Activated T-helper 9 cell treated with anti-CD3 and anti-CD28 coated beads, Interleukin-2, amount 50 U/mL, for 16 hours (primary cell): ENCODE data around the gene RNF32.
"Not testable (repeated sequence)": the region's sequence is repeated elsewhere in the genome, so short reads cannot be mapped to it uniquely, and the experiment has no call there.

Experiments used
- DNase-seq: peaks from one replicate; pipeline ENCODE4 v3.0.0-alpha.2; 2020; ENCODE audit warnings: low read depth

The RNF32 gene

DNA sequence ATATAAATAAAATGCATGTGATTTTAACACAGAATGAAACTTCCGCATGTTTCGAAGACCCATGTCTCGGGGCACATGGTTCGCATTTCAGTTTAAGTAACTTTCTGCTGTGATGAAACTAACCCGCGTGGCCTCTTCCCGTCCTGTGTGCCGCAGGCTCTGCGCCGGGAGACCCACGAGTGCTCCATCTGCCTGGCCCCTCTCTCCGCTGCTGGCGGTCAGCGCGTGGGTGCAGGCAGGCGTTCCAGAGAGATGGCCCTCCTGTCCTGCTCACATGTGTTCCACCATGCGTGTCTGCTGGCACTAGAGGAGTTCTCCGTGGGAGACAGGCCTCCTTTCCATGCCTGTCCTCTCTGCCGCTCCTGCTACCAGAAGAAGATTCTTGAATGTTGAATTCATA is 35.7 kb downstream of the RNF32 start:
- no peak for DNase-seq

DNA sequence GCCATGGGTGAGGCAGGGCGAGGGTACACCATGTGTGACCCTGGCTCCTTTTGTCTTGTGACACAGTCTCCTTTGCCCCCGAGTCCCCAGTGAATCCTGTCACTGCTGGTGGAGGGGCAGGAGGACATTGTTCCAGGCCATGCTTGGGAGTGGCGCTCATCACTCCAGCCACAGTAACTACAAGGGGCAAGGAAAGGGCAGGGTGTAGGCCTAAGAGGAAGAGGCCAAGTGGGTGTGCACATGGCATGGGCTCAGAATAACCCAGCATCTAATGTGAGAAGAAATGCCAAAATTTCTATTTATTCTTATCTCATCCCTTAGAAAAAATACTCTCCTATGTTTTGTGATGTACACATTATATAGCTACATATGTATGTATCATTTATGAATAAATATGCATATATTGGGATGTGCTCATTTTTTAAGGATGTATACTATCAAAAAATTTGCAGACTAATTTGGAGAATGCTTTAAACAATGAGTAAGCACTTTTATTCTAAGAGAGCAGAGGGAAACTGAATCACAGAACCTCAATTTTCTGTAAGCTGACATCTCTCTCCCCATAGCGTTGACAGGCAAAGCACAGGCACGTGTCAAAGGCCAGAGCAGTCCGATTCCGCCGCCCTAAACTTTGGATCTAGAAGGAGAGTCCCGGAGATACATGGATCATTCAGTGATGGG is 36.9 kb downstream of the RNF32 start:
- no peak for DNase-seq

DNA sequence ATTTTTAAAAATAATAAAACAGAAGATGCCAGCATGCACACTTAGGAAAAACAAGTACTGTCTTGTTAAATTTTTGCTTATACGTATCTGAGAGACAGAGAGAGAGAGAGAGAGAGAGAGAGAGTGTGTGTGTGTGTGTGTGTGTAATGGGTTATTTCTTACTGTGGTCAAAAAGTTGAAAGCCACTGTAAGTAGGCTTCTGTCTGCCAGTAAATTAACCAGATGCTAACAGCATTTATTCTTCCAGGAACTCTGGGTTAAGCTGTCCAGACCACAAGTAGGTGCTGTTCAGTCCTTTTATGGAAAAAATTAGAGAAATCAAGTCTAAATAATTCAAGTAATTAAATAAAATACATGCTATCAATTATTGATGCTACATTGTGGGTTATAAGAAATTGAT is 39.7 kb downstream of the RNF32 start:
- no peak for DNase-seq

DNA sequence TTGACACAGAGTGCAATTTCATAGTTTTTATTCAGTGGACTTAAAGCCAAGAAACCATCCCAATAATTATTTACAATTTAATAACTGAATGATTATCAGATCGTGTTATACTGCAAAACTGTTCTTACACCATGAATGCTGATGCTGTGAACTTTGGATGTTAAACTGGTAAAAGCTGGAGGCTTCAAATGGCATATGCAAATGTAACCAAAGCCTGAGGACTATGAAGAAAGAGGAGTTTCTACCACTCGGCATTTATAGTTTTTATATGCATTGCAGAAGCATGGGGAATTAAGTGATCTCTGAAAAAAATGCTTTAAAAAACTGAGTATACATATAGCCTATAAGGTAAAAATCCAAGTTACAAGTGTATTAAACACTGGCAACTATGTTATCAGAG is 42.4 kb downstream of the RNF32 start:
- no peak for DNase-seq

DNA sequence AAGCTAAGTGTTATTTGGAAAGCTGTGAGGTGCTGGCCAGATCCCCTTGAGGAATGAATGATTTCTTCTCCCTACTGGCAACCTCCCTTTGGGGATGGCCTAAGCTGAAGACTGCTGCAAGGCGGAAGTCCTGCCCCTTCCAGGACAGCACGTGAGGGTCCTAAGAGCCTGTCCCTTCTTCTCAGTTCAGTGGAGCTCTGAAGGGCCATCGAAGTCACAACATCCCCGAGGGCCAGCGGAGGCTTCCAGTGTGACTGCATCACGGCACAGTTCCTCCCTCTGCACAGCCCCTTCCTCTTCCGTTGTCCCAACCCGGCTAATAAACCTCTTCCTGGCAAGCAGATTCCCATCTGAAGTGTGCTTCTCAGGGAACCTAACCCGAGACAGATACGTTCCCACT is 43.7 kb downstream of the RNF32 start:
- DNase-seq = no peak

DNA sequence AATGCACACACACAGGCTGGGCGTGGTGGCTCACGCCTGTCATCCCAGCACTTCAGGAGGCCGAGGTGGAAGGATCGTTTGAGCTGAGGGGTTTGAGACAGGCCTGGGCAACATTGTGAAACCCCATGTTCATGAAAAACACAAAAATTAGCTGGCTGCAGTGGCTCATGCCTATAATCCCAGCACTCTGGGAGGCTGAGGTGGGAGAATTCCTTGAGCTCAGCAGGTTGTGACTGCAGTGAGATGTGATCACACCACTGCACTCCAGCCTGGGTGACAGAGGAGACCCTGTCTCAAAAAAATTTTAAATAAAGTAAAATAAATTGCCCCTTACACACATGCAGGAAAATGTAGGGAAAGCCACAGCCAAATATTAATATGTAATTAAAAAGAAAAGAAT is 44.1 kb downstream of the RNF32 start:
- no peak for DNase-seq

DNA sequence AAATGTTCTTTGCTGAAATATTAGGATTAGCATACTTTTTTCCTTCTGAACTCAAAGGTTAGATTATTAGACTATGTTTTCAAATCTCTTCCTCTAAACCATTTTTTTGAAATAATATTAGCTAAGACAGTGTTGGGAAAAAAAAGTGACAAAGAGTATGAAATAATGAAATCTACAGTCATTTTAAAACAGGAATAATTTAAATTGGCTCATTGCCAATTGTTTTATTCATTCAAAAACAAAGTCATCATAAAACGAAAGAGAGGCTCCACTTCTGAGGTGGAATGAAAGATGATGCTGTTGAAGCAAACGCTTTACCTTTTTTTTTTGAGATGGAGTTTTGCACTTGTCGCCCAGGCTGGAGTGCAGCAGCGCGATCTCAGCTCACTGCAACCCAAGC is 51.2 kb downstream of the RNF32 start:
- no peak for DNase-seq

DNA sequence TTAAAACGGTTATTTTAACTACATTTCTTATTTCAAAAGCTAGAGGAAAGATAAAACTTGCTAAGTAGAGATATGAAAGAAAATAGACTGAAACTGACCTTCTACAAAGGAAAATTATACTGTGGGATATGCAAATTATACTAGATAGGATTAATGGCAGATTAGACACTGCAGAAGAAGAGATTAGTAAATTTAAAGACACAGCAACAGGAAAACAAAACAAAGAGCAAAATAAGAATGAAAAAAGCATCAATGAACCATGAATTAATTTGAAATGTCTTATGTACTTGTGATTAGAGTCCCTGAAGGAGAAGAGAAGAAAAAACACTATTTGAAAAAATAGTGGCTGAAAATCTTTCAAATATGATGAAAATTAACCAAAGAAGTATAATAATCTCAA is 52.3 kb downstream of the RNF32 start:
- no peak for DNase-seq

DNA sequence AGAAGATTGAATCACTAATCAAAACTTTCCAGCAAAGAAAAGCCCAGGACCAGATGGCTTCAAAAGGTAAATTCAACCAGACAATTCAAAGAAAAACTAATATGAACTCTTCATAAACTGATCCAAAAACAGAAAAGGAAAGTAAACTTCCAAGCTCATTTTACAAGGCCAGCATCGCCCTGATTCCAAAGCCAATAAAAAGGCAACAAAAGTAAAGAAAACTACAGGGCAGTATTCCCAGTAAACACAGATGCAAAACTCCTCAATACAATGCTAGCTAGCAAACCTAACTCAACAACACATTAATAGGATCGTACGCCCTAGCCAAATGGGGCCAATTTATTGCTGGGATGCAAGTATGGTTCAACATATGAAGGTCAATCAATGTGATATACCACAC is 53.1 kb downstream of the RNF32 start:
- DNase-seq = no peak

DNA sequence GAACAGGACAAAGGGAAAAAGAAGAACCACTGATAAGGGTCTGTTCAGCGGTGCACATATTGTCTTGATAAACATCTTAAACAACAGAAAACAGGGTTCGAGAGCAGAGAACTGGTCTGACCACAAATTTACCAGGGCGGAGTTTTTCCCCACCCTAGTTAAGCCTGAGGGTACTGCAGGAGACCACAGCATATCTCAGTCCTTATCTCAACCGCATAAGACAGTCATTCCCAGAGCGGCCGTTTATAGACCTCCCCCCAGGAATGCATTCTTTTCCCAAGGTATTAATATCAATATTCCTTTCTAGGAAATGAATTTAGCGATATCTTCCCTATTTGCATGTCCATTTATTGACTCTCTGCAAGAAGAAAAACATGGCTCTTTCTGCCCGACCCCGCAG is 56.7 kb downstream of the RNF32 start:
- DNase-seq = not testable (repeated sequence)

DNA sequence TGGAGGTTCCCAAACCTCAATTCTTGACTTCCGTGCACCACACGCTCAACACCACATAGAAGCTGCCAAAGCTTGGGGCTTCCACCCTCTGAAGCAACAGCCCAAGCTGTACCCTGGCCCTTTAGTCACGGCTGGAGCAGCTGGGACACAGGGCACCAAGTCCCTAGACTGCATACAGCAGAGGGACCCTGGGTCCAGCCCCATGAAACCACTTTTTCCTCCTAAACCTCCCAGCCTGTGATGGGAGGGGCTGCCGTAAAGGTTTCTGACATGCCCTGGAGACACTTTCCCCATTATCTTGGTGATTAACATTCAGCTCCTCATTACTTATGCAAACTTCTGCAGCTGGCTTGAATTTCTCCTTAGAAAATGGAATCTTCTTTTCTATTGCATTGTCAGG is 57.9 kb downstream of the RNF32 start:
- not testable (repeated sequence) for DNase-seq

DNA sequence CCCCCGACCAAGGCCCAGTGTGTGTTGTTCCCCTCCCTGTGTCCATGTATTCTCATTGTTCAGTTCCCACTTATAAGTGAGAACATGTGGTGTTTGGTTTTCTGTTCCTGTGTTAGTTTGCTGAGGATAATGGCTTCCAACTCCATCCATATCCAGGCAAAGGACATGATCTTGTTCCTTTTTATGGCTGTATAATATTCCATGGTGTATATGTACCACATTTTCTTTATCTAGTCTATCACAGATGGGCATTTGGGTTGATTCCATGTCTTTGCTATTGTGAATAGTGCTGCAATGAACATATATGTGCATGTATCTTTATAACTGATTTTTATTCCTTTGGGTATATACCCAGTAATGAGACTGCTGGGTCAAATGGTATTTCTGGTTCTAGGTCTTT is 61.2 kb downstream of the RNF32 start:
- DNase-seq = not testable (repeated sequence)

DNA sequence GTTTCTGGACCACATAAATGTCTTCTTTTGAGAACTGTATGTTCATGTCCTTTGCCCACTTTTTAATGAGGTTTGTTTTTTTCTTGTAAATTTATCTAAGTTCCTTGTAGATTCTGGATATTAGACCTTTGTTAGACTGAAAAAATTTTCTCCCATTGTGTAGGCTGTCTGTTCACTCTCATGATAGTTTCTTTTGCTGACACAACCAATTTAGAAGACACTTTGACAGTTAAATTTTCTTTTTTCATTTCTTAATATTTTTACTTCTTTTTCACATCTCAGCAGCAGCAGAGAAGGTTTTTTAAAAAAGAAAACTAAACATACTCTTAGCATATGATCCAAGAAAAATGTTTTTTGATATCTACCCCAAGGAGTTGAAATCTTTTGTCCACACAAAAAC is 61.8 kb downstream of the RNF32 start:
- no peak for DNase-seq

DNA sequence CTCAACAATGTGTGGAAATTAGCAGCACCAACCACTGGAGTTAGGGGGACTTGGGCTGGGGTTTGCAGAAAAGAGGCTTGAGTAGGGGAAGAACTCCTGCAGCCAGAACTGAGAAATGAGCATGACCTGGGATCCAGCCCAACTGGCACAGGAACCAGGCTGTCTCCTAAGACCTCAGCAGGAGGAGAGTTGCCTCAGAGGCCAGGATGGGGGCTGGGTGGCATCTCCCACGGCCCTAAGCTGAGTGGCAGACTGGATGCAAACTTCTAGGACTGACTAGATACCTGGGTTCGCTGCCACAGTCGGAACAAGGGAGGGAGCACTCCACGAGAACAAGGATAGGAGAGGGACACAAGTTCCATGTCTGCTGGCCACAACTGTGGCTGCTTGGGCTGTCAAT is 62.6 kb downstream of the RNF32 start:
- DNase-seq = no peak

DNA sequence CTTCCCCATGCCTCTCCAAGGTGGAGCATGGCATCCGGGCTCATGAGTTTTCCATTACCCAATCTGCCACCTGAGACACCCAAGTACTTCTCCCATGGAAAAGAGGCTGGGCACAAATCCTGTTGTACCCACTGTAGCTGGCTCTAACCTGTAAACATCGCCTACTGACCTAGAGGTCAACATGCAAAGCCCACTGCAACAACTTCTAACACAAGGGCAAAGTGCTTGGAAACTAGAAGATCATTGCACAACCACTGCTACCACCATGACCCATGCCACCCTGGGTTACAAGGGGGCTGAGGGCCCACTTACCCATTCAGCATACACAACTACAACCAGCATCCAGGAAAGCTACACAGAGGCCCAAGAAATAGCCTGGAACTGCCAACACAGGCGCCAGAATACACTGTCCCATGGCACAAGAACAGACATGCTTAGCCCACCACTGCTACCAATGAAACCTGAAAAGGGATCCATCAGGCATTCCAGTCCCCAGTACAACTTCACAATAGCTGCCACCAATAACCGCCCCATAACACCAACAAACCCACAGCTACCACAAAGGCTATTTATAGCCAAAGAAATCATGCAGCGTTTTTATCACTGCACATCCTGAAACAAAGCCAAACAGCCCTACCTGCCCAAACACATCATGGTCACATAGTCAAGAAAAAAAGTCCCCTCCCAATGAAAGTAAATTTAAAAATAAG is 63.4 kb downstream of the RNF32 start:
- DNase-seq = no peak

DNA sequence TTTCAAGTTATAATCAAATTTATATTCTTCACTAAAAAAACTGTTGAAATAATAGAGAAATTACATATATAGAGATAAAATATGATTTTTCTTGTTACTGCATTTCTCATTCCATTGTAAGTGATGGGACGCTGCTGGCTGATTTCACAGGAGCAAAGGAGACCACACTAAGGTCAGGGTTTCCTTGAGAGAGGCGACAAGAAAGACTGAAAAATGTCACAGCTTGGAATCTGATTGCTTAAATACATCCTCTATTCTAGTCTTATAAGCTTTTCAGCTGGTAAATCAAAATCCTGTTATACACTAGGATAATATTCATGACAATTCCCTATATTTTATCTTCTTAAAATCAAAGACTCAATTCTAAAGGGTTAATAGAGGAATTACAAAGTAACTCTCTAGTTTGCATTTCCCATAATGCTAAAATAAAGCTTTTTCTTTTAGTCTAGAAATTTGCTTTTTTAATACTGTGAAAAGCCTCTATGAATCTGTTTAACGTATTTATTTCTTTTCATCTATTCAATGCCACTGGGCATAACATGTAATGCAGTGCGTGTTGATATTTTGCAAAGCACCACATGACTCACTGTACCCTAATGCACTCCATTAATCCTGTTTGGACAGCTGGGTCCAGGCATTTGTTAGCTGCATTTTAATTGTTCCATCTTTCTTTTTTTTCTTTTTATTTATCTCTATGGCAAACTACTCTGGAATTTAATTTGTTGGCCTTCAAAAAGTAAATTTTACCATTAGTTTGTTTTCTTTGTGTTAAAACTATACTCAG is 81.7 kb downstream of the RNF32 start:
- no peak for DNase-seq

DNA sequence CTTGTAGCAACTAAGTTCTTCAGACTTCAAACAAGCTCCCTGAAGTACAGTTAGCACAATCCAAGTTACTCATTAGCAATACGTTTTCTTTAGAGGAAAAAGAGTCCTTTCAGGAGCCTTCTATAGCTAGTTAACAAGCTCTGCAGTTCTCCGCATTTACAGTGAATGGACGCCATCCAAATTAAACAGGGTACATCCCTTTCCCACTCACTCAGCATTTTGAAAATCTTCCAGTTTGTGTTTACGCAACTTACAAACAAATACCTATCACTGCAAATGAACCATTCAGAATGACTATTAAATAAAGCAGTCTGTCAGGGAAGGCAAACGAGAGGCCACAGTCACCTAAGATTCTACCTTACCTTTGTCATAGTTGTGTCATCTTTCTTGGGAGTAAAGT is 84.5 kb downstream of the RNF32 start:
- DNase-seq = no peak

DNA sequence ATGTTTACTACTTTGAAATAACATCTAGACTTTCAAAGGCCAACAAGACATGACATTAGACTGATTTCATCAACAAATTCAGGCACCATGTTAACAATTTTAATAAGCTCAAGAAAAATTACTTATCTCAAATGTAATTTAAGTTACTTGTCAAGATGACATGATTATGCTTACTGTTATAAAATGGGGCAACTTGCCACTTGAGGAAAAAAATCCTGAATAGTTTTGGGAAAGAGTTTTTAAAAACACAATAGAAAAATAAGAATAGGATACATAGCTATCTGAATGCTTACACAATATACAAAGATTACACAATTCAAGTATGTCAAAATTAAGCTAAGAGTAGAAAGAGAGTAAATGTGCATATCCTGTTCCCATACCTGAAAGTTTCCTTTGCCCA is 85.4 kb downstream of the RNF32 start:
- DNase-seq = no peak
